ENCODE data around the gene WASF2.

WASF2 gene

GRCh38 chr1:27372808-27373690 lies 116.9 kb downstream of the WASF2 start:
- DNase-seq (ENCODE audit: low read depth) = no peak

DNA sequence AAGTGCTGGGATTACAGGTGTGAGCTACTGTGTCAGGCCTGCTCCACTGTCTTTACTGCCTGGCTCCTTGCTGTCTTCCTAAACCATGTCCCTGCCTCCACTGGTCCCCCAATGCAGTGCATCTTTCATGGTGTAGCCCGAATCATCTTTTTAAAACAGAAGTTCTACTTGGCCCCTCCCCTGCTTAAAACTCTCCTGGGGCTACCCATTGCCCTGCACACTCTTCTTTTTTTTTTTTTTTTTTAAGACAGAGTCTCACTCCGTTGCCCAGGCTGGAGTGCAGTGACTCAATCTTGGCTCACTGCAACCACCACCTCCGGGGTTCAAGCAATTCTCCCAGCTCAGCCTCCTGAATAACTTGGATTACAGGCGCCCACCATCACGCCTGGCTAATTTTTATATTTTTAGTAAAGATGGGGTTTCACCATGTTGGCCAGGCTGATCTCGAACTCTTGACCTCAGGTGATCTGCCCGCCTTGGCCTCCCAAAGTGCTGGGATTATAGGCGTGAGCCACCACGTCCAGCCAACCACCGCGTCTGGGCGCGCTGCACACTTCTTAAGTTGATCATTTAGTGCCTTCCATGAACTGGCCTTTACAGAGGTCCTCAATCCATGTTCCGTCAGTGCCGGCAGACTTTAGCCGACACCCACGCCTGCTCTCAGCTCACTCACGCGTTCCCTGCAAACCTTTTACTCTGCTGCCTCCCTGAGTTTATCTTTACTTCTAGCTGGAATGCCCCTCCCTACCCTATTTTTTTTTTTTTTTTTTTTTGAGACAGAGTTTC lies 117.8 kb downstream of the WASF2 start:
- DNase-seq (ENCODE audit: low read depth) = no peak

DNA sequence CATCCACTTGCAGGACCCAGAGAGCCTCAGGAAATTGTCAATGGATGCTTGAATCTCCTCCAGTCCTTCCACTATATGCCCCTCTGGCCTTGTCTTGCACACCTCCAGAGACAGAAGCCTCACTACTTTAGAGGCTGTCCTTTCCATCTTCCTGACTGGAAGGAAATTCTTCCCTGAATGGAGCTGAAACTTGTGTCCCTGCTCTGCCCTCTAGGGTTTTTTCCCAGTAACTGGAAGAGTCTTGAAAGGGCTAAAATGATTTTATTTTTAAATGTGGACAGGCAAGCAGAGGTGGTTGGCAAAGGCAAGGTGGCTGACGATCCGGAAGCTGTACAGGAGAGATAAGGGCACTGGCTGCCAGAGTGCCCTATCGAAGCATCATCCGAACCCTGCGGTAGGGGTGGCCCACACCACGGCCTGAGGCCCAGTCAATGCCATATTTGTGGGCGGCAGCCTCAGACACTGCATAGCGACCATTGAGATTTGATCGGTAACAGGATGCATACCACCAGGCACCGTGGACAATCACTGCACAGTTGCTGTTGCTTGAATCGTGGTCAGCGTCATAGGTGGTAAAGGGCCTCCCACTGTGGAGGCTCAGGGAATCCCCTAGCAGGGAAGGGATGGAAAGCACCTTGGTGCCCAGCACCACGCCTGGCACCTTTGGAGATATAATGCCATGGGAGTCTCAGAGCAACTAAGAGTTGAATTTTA lies 120.9 kb downstream of the WASF2 start:
- no peak for DNase-seq (ENCODE audit: low read depth)

GRCh38 chr1:27367160-27367650 lies 122.8 kb downstream of the WASF2 start:
- DNase-seq (ENCODE audit: low read depth) = no peak

DNA sequence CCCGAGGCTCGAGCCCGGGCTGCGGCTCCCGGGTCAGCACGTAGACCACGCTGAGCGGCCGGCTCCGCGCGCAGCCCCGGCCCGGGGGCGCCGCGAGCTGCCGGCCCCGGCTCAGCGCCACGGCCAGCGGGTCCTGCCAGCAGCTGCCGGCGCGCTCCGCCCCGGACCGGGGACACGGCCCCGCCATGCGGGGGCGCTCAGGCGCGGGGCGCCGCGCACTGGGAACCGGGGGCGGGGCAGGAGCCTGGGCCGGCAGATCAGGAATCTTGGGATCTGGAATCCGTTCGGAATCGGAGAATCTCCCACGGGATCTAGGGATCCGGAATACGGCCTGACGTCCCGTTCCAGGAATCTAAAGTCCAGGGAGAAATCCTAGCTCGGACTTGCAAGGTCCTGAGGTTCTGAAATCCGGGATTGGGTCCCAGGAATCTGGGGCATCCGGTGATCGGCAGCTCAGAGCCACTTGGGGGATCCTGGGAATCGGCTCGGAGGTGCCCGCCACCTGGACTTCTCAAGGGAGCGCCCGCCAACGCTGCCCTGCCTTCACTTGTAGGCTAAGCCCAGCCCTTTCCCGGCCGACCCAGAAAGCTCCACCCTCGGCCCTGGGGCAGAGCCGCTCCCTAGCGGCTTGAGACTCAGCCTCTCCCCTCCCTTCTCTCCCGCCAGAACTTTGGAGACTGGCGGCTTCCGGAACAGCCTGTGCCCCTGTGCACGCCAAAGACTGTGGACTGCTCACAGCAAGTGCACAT lies 123.4 kb downstream of the WASF2 start, which contains the start of gene MAP3K6:
Gene MAP3K6, minus strand, starts transcription at position 551 of the 749 bp plus-strand sequence. Its CDS starts 364 bp downstream, at position 187.
- no peak for DNase-seq (ENCODE audit: low read depth)

DNA sequence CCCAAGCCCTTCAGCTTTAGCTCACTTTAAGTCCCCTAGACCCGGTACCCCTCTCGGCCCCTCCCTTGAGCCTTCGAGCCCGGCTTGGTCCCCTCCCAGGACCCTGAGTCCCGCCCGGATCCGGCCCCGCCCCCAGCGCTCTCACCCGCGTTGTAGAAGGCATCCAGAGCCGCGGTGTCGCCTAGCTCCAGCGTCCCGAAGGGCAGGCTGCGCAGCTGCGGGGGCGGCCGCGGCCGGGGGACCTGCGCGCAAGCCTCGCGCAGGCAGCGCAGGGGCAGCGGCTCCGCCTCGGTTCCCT lies 123.9 kb downstream of the WASF2 start:
- peak; percentile 62 for DNase-seq (ENCODE audit: low read depth)

DNA sequence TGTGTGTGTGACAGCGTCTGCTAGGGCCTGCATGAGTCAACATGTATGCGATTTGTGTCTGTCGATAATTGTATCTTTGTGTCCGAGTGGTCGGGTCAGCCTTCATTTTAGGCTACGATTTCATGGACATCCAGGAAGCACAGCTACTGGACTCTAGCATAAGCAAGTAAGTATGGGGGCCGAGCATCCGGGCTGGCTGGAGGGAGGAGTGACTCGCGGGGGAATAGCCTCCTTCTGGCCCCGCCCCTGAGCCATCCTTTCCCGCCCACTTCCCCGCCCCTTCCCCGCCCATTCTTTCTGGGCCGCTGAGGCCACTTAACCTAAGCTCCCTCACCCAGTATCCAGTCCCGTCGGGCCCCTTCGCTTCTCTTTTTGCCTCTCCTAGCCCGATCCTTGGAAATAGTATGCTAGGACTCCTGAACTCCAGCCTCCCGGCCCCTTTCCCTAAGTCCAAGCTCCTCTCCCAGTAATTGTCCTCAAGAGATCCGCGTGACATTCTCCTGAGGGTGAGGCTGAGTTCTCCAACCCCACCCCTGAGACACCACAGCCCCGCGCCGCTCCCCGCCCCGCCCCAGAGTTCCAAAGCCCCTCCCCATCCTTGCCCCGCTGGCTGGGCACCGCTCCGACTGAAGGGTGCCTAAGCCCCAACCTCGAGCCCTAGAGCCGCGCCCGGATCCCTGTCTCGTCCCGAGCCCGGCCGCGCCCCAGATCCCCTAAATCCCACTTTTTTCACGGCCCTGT lies 124.4 kb downstream of the WASF2 start:
- DNase-seq (ENCODE audit: low read depth) = peak; percentile 67

- DNase-seq (ENCODE audit: low read depth) = no peak
Measured at GRCh38 chr1:27364696-27365371, 125.1 kb downstream of the WASF2 start.

DNA sequence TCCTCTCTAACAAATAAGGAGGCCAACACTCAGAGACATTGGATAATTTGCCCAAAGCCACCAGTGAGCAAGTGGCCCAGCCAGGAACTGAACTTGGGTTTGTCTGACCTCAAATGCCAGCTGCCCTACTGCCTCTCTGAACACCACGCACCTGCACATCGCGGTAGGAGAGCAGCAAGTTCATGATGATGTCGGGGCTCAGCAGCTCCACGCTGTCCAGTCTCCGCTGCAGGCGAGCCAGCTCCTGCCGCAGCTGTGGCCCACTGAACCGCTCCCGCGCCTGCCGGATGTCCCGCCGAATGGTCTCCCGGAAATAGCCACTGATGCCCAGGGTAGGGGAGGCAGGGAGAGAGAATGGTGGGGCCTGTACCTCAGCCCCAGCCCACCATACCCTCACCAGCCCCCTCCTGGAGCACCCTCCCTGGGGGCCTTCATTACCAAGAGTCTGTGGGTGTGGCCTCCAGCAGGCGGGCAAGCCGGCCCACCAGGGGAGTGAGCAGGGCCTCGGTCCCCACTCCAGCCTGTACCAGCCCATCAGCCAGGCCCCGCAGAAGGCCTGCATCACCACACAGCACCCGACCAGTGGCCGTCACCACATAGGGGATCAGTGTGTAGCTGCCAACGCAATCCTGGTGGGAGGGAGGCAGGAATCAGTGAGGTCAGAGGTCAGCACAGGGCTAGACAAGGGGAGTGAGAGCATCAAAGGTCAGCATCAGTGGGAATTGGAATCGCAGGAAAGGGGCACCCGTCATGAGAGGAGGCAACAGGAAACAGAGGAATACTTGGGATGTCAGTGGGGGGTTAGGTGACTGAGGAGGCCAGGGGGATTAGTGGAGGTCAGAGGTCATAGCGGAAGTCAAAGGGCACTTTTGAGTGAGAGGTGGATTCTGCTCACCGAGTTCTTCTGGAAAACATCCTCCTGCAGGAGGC lies 125.9 kb downstream of the WASF2 start:
- DNase-seq (ENCODE audit: low read depth) = no peak

DNA sequence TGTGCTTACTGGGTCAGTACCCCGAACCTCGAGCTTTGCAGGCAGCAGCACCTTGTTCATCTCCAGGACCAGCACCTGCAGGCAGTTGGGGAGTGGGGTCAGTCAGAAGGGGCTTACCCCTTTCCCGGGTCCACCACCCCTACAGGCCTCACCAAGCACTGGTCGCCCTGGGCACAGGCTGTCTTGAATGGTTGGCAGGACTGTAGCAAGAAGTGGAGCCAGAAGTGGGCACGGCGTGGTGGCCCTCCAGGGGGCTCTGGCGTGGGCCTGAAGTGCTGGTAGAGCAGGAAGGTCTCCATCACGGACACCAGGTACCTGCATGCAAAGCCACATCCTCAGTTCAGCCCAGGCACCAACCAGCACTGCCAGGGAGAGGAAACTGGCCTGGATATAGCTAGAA lies 128.4 kb downstream of the WASF2 start:
- no peak for DNase-seq (ENCODE audit: low read depth)

GRCh38 chr1:27361044-27361402 lies 128.9 kb downstream of the WASF2 start:
- no peak for DNase-seq (ENCODE audit: low read depth)

DNA sequence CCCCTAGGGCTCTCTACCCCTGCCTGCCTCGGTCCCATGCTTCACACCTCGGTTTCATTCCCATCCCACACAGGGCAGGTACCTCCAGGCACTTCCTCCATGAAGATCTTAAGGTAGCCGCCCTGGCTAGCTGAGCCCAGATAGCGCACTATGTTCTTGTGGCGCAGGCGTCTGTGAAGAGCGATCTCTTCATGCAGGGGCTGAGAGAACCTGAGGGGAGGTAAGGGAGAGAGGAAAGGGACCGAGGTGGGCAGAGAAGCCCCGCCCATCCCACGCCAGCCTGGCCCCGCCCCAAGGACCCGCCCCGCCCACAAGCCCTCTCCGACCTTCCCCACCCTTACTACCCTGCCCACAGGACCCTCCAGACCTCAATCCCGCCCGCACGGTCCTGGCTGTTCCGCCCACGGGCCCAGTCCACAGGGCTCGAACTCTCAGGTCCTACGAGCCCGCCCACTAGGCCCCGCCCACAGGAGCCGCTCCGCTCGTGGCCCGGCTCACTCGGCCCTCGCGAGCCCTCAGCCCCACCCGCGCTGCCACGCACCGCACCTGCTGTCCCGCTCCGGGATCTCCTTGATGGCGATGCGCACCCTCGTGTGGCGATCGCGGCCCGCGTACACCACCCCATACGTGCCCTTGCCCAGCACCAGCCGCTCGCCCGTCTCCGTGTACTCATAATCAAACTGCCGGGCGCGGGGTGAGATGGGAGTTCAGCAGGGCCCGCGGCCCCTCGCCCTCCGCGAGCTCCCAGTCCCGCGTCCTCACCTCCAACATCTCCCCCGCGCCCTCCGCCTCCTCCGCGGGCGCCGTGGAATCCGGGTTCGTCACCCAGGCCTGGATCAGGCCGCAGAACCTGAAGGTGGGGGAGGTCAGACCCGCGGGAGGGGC lies 129.6 kb downstream of the WASF2 start:
- no peak for DNase-seq (ENCODE audit: low read depth)

- no peak for DNase-seq (ENCODE audit: low read depth)
Measured at GRCh38 chr1:27359822-27360158, 130.2 kb downstream of the WASF2 start.

- DNase-seq (ENCODE audit: low read depth) = no peak
Measured at GRCh38 chr1:27358928-27359313, 131.0 kb downstream of the WASF2 start.

DNA sequence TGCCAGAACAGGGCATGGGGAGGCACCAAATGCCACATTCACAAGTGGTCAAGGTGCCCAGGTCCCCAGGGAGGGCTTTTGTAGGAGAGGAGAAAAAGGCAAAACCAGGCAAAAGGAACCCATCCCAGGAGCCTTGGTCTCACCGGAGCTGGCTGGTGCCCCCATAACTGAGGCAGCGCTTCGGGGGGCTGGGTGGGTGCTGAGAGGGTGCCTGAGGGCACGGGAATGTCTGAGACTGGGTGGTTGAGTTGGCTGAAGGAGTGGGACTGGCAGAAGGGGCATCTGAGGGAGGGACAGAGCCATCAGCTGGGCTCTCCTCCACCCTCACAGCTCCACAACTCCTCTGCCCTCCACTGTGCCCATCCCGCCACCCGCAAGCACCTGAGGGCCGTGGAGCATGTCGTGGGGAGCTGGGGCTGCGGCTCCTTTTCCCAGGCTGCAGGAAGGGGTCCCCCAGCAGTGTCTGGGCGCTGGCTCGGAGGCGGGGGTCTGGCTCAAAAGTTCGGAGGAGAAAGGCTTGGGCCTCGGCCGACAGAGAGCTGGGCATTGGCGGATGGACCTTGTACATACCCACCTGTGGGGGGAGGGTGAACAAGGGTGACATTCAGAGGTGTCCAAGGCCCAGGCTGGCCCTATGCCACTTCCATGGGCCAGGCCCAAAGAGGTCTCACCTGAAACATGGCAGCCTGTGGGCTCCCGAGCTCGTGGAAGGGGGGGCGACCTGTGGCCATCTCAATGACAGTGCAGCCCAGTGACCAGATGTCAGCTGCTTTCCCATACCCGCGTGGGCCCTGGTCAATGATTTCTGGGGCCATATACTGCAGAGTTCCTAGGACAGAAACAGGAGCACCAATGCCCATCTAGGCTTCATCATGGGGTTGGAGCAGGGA lies 131.7 kb downstream of the WASF2 start:
- no peak for DNase-seq (ENCODE audit: low read depth)

DNA sequence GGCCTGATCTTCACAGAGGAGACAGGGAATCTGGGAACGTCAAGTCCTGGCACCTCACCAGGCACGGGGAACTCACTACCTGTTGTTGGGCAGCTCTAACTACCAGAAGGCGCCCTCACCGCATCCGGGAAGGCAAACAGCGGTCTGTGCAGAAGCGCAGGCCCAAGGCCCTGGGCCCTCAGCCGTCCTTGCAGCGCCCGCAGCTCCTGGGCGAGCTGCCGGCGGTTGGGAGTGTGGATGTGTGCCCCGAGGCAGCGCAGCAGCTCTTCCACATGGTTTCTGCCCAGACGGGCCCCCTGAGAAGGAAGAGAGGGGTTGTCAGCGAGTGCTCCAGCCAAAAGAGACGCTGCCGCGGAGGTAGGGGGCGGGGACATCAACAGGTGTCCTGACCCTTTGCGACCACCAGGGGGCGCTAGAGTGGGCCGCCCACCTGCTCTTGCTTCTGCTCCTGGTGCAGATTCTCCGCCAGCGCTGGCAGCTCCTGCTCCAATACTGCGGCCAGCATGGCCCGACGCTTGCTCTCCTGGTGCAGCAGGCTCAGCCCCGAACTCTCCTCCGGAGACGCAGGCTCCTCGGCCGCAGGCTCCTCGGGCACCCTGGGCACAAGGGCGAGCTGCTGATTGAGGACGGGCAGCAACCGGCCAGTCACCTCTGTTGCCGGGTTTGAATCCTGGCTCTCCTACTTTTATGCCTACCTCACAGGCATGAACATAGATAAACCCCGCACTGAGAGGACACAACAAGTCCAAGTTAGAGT lies 132.5 kb downstream of the WASF2 start:
- peak; percentile 63 for DNase-seq (ENCODE audit: low read depth)

Data from stimulated activated CD8-positive, alpha-beta memory T cell treated with anti-CD3 and anti-CD28 coated beads, Interleukin-4, amount 100 ng/mL, for 24 hours (primary cell).